ENCODE measurements around the gene IFNA16.
"Not testable (repeated sequence)": the region's sequence is repeated elsewhere in the genome, so short reads cannot be mapped to it uniquely, and the experiment has no call there.

IFNA16 gene

DNA sequence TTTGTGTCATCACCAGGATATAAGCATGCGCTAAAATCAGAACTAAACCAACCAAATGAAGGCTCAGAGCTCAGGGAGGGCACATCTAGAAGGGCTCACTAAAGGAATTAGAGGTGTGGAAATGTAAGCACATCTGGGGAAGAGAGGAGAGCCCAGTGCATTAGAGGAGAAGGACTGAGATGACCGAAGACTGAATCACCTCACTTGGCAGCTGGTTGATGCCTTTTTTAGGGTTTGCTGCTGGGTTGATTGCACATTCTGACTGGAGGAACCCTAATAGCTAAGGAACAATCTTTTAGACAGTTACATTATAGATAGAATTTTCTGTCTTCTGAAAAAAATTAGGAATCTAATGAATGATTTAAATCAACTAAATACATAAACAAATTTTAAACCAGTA is 42.4 kb downstream of the IFNA16 start:
- ChIA-PET POLR2A (no interaction called here), CTCF (no interaction called here)
- TF ChIP-seq ELF4 (IDR thresholded peaks at IDR 0.05) (no peak), HDGF (IDR thresholded peaks at IDR 0.05; ENCODE audit: borderline replicate concordance) (no peak), TARDBP (IDR thresholded peaks at IDR 0.05) (no peak), L3MBTL2 (conservative IDR thresholded peaks at IDR 0.05) (no peak), LEF1 (IDR thresholded peaks at IDR 0.05; ENCODE audit: borderline replicate concordance) (no peak), BHLHE40 (IDR thresholded peaks at IDR 0.05; ENCODE audit: borderline replicate concordance) (no peak), FOXM1 (IDR thresholded peaks at IDR 0.05; ENCODE audit: borderline replicate concordance) (no peak), SUZ12 (IDR thresholded peaks at IDR 0.05) (no peak), CTBP1 (IDR thresholded peaks at IDR 0.05; ENCODE audit: borderline replicate concordance) (no peak), ARNT (IDR thresholded peaks at IDR 0.05) (no peak), NFRKB (IDR thresholded peaks at IDR 0.05) (no peak)
- TF ChIP-seq, protein P1, sequence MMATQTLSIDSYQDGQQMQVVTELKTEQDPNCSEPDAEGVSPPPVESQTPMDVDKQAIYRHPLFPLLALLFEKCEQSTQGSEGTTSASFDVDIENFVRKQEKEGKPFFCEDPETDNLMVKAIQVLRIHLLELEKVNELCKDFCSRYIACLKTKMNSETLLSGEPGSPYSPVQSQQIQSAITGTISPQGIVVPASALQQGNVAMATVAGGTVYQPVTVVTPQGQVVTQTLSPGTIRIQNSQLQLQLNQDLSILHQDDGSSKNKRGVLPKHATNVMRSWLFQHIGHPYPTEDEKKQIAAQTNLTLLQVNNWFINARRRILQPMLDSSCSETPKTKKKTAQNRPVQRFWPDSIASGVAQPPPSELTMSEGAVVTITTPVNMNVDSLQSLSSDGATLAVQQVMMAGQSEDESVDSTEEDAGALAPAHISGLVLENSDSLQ (IDR thresholded peaks at IDR 0.05): no peak
- DNase-seq (ENCODE audit: extremely low spot score): no peak

DNA sequence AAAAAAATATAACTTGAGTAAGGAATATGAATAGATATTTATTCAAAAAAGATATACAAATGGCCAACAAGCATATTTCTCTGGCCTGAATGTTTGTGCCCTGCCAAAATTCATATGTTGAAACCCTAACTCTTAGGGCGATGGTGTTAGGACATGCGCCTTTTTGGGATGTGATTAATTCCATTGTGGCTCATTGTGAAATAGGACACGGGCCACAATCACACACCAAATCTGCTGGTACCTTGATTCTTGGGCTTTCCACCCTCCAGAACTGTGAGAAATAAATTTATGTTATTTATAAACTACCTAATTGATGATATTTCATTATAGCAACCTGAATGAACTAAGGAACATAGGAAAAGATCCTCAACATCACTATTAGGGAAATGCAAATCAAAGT is 45.0 kb downstream of the IFNA16 start:
- ChIA-PET CTCF (no interaction called here), POLR2A (no interaction called here)

DNA sequence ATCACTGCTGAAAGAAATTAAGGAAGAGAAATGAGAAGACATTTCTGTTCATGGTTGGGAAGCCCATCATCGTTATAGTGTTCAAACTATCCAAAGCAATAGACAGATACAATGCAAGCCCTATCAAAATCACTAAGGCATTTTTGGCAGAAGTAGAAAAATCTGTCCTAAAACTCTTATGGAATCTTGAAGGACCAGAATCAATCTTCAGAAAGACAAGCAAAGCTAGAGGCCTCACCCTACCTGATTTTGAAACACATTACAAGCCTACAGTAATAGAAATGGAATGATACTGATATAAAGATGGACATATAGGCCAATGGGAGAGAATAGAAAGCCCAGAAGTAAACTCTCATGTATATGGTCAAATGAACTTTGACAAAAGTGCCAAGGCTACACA is 45.8 kb downstream of the IFNA16 start:
- CTCF ChIA-PET: no interaction called here
- no peak for DNase-seq (ENCODE audit: extremely low spot score)
- TF ChIP-seq ZNF384 (IDR thresholded peaks at IDR 0.05) (no peak), TARDBP (IDR thresholded peaks at IDR 0.05) (no peak), NFRKB (IDR thresholded peaks at IDR 0.05) (no peak), LEF1 (IDR thresholded peaks at IDR 0.05; ENCODE audit: borderline replicate concordance) (no peak), L3MBTL2 (conservative IDR thresholded peaks at IDR 0.05) (no peak), ARNT (IDR thresholded peaks at IDR 0.05) (no peak), FOXA1 (IDR thresholded peaks at IDR 0.05) (no peak), FOXK2 (IDR thresholded peaks at IDR 0.05) (no peak), CTBP1 (IDR thresholded peaks at IDR 0.05; ENCODE audit: borderline replicate concordance) (no peak), SUZ12 (IDR thresholded peaks at IDR 0.05) (no peak), ELF4 (IDR thresholded peaks at IDR 0.05) (no peak), BHLHE40 (IDR thresholded peaks at IDR 0.05; ENCODE audit: borderline replicate concordance) (no peak), FOXM1 (IDR thresholded peaks at IDR 0.05; ENCODE audit: borderline replicate concordance) (no peak), HDGF (IDR thresholded peaks at IDR 0.05; ENCODE audit: borderline replicate concordance) (no peak), SP1 (IDR thresholded peaks at IDR 0.05) (no peak)
- TF ChIP-seq, protein P1 (IDR thresholded peaks at IDR 0.05): no peak
- POLR2A ChIA-PET: no interaction called here

More for the DNA sequence above, 45.0 kb downstream of the IFNA16 start:
- no peak for DNase-seq (ENCODE audit: extremely low spot score)
- TF ChIP-seq FOXA1 (IDR thresholded peaks at IDR 0.05) (no peak), FOXK2 (IDR thresholded peaks at IDR 0.05) (no peak), FOXM1 (IDR thresholded peaks at IDR 0.05; ENCODE audit: borderline replicate concordance) (no peak), HDGF (IDR thresholded peaks at IDR 0.05; ENCODE audit: borderline replicate concordance) (no peak), L3MBTL2 (conservative IDR thresholded peaks at IDR 0.05) (no peak), SUZ12 (IDR thresholded peaks at IDR 0.05) (no peak), SP1 (IDR thresholded peaks at IDR 0.05) (no peak), BHLHE40 (IDR thresholded peaks at IDR 0.05; ENCODE audit: borderline replicate concordance) (no peak), TARDBP (IDR thresholded peaks at IDR 0.05) (no peak), NFRKB (IDR thresholded peaks at IDR 0.05) (no peak), ELF4 (IDR thresholded peaks at IDR 0.05) (no peak), CTBP1 (IDR thresholded peaks at IDR 0.05; ENCODE audit: borderline replicate concordance) (no peak), ZNF384 (IDR thresholded peaks at IDR 0.05) (no peak), ARNT (IDR thresholded peaks at IDR 0.05) (no peak), LEF1 (IDR thresholded peaks at IDR 0.05; ENCODE audit: borderline replicate concordance) (no peak)
- TF ChIP-seq, protein P1 (IDR thresholded peaks at IDR 0.05): no peak

DNA sequence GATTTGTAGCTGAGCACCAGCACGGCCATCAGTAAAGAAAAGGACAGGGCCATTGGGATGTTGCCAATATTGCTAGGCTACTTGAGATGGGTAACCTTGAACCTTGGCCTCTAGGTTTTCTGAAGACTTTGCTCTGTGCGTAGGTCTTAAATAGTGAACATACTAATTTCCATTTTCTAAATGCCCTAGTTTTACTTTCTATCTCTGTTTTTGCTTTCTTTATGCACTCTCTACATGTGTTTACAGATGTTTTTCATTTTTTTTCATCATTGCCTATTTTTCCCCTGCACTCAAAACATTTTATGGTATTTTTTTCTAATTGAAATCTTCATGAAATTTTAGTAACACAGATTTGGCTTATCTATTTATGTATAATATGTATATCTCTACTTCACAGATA is 50.6 kb downstream of the IFNA16 start, which contains the start of gene IFNA21:
IFNA21 (minus strand) TSS at position 101 of the 400 bp plus-strand sequence; CDS start at position 53, 48 bp downstream.
- DNase-seq (ENCODE audit: extremely low spot score); POLR2A ChIA-PET; CTCF ChIA-PET: not testable (repeated sequence)

Measured in HEK293T (cell line).